Coronary artery (tissue), 2 donors: ENCODE data around the gene LRRC3B.
A peak's percentile ranks its signal among the peaks of the same experiment; 100 is the strongest.

Experiments used
- DNase-seq: peaks from one replicate; pipeline ENCODE4 v3.0.0-alpha.2; 2017; ENCODE audit warnings: low spot score
- H3K27ac ChIP-seq, 2 donors: fragments of 200-600 bp; sonication (generic); one replicate each; pipeline ENCODE4 v1.5.1; 2016 to 2019
- H3K4me3 ChIP-seq: fragments of 200-600 bp; sonication (generic); 2 replicates; pipeline ENCODE4 v1.5.1; 2016; ENCODE audit warnings: mild to moderate bottlenecking, moderate library complexity
- TF ChIP-seq, protein P1 (sequence below): fragments of 200-600 bp; sonication (generic); IDR thresholded peaks from one replicate; pipeline ENCODE4 v1.5.1; 2019; ENCODE audit warnings: antibody characterized with exemption

The LRRC3B gene

DNA sequence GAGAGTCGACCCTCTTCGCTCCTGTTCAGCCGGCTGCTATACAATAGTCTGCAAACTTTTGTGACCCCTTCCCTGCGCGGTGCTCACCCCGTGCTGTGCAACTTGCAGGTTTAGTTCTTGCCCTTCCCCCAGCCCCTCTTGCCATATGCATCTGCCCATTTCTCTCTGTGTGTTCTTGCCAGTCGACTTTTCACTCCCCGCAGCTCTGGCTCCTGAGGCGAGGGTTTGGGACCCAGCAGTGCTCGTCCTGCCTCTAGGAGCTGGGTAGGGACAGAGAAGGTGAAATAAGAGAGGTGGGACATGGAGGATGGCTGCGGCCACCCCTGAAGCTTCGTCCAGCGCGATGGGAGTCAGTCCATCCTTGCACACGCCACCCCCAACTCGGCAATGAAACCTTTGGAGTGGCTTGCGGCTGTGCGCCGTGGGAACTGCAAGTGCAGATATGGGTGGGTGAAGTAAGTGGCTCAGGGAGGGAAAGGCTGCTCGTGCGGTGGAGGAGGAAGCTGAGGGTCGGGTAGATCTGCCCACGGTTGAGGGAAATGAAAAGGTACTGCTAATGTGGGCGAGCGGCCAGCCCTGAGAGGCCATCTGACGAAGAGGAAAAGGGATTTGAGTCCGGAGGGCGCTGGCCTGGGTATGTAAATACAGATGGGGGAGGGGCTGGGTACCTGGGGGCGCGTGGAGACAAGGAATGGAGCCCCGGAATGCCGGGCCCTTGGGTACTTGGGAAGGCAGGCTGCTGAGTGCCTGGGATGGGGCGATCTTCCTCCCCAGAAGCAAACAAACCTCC is 1.0 kb downstream of the LRRC3B start:
- peak overlapping the region; percentile 62 for H3K4me3 ChIP-seq
- TF ChIP-seq, protein P1, sequence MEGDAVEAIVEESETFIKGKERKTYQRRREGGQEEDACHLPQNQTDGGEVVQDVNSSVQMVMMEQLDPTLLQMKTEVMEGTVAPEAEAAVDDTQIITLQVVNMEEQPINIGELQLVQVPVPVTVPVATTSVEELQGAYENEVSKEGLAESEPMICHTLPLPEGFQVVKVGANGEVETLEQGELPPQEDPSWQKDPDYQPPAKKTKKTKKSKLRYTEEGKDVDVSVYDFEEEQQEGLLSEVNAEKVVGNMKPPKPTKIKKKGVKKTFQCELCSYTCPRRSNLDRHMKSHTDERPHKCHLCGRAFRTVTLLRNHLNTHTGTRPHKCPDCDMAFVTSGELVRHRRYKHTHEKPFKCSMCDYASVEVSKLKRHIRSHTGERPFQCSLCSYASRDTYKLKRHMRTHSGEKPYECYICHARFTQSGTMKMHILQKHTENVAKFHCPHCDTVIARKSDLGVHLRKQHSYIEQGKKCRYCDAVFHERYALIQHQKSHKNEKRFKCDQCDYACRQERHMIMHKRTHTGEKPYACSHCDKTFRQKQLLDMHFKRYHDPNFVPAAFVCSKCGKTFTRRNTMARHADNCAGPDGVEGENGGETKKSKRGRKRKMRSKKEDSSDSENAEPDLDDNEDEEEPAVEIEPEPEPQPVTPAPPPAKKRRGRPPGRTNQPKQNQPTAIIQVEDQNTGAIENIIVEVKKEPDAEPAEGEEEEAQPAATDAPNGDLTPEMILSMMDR: no peak
- DNase-seq: no peak
- H3K27ac ChIP-seq: no peak overlapping the region

DNA sequence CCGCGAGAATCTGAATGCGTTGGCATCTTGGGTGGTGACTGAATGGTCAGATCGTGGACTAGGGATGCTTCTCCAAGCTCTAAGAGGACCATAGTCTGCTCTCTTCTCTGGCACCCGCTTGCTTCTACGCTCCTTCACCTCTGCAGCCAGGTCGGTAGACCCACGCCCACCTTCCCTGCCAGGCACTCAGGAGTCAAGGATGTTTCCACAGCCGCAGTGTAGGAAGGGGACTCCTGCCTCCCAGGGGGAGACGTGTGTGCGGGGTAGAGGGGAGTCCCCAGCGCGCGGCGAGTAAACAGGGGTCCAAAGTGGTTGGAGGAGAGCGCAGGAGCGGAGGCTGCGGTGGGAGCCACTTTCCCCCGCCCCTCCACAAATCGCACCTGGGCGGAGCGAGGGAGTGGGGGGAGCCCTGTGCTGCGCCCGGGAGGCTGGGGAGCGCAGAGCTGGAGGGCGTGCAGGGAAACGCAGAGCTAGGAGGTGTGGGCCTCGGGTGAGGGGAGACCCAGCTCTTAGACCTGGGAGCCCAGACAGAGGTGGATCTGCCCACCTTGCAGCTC is 1.7 kb downstream of the LRRC3B start:
- Histone ChIP-seq H3K27ac (no peak overlapping the region), H3K4me3 (no peak overlapping the region)

DNA sequence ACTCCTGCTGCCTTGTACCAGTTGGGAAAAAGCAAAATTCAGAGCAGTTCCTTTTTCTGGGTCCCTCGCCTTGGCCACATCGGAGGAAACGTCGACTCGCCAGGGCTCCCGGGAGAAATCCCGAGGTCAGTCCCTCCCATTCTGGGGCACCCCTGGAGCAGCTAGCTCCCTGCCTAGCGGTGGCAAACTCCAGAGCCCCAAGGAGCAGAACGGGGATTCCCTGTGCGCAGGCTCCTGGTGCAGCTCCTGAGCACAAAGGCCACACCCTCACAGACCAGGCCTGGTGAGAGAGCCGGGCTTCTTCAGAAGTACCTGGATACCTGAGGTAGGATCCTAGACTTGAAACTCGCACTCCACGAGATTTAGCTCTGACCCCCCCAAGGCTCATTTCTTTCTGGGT is 2.6 kb downstream of the LRRC3B start:
- H3K4me3 ChIP-seq: no peak overlapping the region
- no peak overlapping the region for H3K27ac ChIP-seq
- no peak for DNase-seq
- TF ChIP-seq, protein P1: no peak

More for the DNA sequence above, 1.7 kb downstream of the LRRC3B start:
- TF ChIP-seq, protein P1: no peak
- no peak for DNase-seq

DNA sequence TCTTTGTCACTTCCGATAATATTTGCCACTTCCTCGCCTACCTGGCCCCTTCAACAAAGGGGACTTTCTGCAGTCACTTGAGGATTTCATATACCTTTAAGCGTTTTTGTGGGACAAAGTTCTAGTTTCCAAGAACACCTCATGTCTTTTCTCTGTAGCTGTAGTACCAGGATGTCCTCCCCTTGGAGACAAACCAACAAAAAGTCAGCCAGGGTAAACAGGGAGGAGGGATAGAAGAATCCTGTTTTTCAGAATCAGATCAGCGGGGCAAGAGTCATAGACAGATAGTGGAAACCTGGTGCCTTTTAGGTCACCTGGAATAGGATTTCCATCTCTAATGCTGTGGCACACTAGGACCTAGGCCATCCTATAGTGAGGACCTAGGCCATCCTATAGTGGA is 4.5 kb downstream of the LRRC3B start:
- TF ChIP-seq, protein P1: no peak
- no peak for DNase-seq
- no peak overlapping the region for H3K27ac ChIP-seq
- H3K4me3 ChIP-seq: no peak overlapping the region

DNA sequence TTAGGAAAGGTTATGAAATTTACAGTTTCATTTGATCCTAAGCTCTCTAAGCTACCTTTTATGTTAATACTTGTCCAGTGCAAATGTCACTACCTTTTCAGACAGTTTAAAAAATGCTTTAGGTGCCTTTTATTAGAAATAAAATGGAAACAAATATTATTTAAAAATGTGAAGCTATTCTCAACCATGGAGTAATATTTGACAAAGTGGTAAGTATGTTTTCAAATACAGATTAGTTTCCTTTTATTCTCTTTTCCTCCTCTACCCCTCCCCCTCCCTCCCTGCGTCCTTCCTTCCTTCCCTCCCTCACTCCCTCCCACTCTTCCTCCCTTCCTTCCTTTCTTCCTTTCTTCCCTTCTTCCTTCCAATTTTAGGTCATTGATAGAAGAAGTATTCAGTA is 6.3 kb downstream of the LRRC3B start:
- TF ChIP-seq, protein P1: no peak
- H3K4me3 ChIP-seq: no peak overlapping the region
- DNase-seq: no peak
- no peak overlapping the region for H3K27ac ChIP-seq

DNA sequence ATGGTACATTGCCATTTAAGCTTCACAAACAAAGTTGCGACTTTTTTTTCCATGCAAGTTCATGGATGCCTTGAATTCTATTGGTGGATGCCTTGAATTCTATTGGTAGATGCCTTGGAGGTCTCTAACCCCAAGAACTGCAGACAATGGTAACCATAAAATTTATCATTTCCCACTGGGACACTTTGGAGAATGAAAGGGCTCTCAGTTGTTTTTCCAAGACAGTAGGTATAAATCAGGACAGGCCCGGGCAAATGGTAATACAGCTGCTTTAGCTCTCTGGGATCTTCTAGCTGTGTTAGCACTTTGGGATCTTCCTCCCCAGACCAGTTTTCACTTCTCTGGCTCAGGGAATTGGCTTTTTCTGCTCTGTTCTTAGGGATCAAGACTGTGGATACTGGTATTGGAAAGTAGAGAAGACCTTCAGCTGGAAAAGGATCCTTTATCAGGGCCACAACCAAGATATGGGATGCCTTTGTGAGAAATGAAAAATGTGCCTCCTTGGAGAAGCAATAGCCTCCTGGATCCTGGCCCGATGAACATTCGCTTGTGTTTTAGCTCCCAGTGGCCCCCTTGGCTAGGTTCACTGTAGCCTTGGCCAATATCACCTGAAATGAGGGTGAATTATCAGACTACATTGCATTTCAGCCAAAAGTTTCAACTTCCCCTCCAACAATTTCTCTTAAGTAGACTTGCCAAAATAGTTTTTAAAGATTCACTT is 8.3 kb downstream of the LRRC3B start:
- H3K27ac ChIP-seq: no peak overlapping the region
- H3K4me3 ChIP-seq: no peak overlapping the region
- TF ChIP-seq, protein P1: no peak
- no peak for DNase-seq
